GM18507 (cell line): Measurements from ENCODE around the gene FAM163B.

ENCODE experiments used
- DNase-seq: peaks from one replicate; pipeline ENCODE4 v3.0.0; 2011; ENCODE audit warnings: low read depth; ENCODE audit not compliant: insufficient read length; ENCODE audit errors: extremely low spot score
- FAIRE-seq: peaks from 2 replicates; lab custom pipeline; 2011; peaks lifted over from hg19 to GRCh38; lab: Jason Lieb, UNC

The FAM163B gene

DNA sequence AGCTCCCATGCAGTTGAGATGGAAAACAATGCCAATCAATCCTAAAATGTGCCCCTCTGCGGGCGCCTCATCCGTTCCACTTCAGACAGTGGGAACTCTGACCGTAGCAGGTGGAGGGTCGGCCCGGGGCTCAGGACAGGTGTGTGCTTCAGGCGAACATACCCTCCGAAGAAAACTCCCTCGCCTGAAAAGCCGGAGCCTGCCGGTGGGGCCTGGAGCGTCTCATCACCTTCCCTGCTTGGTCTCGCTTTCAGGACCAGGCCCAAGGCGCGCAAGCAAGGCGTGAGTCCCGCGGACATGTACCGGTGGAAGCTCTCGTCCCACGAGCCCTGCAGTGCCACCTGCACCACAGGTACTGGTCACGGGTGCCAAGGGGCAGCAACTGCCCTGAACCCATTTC is 48.2 kb downstream of the FAM163B start:
- FAIRE-seq: no peak
- DNase-seq: no peak

DNA sequence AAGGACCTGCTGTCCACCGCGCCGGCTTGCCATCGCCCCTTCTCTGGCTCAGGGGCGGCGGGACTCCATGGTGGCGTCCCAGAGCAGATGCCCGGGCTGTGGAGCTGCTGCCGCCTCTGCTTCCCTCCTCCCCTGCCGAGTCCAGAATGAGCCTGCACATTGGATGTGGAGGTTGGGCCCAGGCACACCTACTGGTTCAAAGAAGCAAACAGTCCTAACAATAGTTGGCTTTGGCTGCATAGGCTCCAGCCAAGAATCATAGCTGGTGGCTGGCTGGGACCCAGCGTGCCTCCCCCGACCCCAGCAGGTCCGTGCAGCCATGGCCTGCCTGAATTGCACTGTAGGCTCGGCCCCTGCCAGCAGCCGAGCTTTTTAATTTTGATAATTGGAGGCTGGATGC is 48.9 kb downstream of the FAM163B start:
- DNase-seq (no peak), FAIRE-seq (no peak)

- DNase-seq: peak; percentile 38
- peak; percentile 75 for FAIRE-seq
Observed at GRCh38 chr9:133558191-133559126, 50.7 kb downstream of the FAM163B start.

GRCh38 chr9:133557581-133557980 is 51.6 kb downstream of the FAM163B start:
- no peak for FAIRE-seq
- no peak for DNase-seq

GRCh38 chr9:133556354-133556753 is 52.8 kb downstream of the FAM163B start:
- DNase-seq: no peak
- no peak for FAIRE-seq

- DNase-seq (no peak), FAIRE-seq (no peak)
Observed at GRCh38 chr9:133554729-133555128, 54.5 kb downstream of the FAM163B start.

DNA sequence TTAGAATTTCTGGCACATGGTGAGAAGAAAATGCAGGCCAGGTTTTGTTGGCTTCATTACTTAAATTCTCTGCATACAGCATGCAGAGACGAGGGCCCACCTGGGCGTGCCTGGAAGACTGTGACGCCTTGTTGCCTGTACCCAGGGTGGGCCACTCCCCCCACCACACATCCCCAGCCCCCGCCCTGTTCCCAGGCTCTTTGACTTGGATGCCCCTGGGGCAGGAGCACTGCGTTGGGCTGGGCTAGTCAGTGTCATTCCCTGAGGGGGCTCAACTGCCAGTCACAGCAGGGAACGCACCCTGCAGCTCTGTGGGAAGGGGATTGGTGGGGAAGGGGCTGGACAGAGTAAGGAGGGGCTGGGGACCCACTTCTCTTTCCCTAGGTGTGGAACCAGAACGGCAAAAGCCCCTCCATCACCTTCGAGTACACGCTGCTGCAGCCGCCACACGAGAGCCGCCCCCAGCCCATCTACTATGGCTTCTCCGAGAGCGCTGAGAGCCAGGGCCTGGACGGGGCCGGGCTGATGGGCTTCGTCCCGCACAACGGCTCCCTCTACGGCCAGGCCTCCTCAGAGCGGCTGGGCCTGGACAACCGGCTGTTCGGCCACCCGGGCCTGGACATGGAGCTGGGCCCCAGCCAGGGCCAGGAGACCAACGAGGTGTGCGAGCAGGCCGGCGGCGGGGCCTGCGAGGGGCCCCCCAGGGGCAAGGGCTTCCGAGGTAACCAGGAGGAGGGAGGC is 55.0 kb downstream of the FAM163B start:
- no peak for FAIRE-seq
- no peak for DNase-seq

- no peak for FAIRE-seq
Observed at GRCh38 chr9:133553123-133553522, 56.1 kb downstream of the FAM163B start.

DNA sequence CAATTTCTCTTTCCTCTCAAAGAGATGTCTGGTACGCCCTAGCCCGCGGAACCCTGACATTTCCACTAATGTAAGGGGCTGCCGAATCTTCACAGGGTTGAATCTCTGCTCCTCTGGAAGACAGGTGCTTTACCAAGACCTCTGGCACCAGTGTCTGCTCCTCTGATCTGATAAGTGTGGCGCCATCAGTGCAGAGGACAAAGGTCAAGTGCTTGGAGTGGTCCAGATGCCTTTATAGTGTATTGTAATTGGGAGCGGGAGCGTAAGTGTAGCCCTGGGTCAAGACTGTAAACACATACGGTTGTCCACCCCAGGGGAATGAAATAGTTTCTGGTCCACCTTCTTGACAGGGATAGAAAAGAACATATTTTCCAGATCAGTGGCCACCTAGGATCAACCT is 57.0 kb downstream of the FAM163B start:
- DNase-seq: no peak
- no peak for FAIRE-seq

More at GRCh38 chr9:133553123-133553522, 56.1 kb downstream of the FAM163B start:
- DNase-seq: no peak

DNA sequence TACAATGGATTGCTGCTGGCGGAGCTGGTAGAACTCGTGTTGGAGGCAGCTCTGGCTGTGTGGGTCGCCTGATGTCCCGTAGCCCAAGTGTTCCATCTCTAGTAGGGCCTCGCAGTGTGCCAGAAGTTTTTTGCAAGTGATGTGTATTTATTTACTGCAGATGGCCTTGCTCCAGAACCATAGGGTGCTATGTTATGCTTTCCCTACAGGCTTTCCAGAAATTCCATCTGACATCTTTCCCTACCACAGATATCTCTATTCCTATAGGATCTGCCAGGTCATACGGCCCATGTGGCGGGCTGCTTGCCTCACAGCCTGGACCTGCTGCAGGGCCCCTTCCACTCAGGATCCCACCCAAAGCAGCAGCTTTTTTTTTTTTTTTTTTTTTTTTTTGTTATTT is 57.7 kb downstream of the FAM163B start:
- DNase-seq (no peak), FAIRE-seq (no peak)

- FAIRE-seq (no peak), DNase-seq (no peak)
Observed at GRCh38 chr9:133547116-133547515, 62.1 kb downstream of the FAM163B start.

DNA sequence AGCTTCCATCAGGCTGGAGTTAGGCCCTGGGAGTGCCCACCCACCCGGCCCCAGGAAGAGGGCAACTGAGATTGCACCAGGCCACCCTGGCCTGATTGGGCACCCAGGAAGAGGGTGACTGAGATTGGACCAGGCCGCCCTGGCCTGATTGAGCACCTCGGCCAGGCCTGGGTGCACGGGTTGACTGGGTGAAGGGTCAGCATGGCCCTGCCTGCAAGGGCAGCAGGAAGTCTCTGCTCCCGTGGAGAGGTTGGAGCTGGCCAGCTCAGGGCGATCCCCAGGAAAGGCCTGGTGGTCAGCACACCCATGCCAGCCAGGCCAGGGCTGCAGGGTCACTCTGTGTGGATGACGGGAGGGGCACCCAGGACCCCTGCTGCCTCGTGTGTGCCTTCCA is 62.9 kb downstream of the FAM163B start:
- no peak for DNase-seq
- FAIRE-seq: no peak

DNA sequence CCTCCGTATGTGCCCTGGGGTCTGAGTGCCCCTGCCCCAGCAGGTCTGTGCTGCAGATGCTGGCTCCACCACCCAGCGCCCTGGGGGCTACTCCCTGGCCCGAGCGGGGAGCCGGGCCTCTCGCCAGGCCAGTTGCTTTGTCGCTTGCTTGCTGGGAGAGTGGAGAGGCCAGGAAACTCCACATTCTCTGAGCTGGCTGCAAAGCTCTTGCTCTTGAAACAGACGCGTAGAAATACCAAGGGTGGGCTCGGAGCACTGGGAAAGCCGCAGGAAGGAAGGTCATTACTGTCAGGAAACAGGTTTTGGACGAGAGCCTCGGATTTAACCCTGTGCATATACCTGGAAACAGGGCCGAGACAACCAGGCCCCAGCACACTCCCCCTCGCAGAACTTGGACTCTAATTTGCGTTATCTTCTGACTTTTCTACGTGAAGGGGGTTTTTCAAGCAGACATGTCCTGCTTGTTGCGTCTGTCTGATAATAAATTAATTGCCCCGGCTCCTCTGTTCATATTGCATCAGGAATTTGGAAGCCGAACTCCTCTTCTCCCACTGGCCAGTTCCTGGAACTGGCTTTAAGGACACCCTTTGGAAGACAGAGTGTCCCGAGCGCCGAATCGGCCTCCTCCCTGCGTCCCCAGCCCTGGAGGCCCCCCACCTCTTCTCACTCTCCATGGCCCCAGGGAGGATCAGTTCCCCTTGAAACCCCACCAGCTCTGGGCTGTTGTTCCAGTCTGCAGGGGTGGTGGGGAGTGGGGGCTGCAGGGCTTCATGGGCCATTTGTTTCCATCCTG is 63.5 kb downstream of the FAM163B start:
- FAIRE-seq: no peak
- no peak for DNase-seq

- DNase-seq (no peak), FAIRE-seq (no peak)
Observed at GRCh38 chr9:133543772-133544467, 65.3 kb downstream of the FAM163B start.

DNA sequence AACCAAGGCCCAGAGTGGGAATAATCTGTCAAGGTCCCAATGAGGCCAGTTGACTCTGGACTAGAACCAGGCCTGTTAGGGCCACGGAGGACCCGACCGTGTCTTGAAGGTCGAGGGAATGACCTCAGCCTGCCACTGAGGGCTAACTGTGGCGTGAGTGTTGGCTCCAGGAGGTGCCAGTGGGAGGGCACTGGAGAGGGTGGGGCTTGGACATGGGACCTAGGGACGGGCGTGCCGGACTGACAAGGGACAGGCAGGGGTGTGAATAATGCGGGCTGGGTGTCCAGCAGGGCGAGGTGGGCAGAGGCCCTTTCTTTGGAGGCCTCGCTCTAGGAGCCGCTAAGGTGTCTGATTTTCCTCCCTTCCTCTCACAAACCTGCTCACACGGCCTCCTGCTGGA is 67.2 kb downstream of the FAM163B start:
- DNase-seq: no peak
- no peak for FAIRE-seq

DNA sequence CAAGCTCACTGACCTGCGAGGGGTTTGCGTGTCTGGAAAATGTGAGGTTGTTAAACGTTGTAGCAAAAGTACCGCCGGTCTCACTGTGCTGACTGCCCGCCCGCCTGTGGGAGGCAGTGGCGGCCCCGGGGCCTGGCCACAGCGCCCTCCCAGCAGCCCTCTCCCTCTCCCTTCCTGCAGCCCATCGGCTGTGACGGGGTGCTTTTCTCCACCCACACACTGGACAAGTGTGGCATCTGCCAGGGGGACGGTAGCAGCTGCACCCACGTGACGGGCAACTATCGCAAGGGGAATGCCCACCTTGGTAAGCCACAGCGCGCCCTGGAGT is 68.5 kb downstream of the FAM163B start:
- no peak for FAIRE-seq

DNA sequence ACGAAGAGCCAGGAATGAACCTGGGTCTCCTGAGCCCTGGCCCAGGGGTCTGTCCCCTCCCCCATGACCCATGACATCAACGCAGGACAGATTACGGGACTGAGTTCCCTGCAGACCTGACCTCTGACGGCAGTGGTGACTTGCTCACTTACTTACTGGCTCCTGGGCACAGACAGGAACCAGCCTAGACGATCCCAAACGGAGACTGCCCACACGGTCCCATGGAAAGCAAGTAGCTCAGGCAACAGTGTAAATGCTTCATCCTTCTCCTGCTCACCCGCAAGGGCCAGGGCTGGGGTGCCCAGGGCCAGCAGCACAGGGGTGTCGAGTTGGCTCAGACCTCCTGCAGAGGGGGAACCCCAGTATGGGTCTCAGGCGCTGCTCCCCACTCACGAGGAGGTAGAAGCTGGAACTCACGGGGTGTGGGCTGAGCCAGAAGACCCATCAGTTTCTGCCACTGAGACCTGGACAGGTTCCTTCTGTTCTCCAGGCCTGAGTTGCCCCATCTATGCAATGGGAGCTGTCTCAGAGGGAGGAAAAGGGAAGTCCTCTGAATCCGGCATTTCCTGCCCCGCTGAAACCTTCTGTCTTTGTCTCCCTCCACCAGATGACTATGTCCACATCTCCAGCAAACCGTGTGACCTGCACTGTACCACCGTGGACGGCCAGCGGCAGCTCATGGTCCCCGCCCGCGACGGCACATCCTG is 69.0 kb downstream of the FAM163B start:
- FAIRE-seq (no peak), DNase-seq (no peak)

More for the DNA sequence above, 68.5 kb downstream of the FAM163B start:
- DNase-seq: no peak

GRCh38 chr9:133538851-133539833 is 70.0 kb downstream of the FAM163B start:
- DNase-seq (no peak), FAIRE-seq (no peak)
